K562 (cell line): ENCODE results near the gene HFE. TPM values are rescaled to one million over a fixed set of nuclear protein-coding genes. Genes with fewer than 3 reads are reported as not detected.
A peak's percentile ranks its signal among the peaks of the same experiment; 100 is the strongest.

Experiments
- ARHGAP35 ChIP-seq: fragments of 450-650 bp; IDR thresholded peaks from 2 replicates; pipeline ENCODE4 v1.6.1; 2018; ENCODE audit not compliant: partially characterized antibody
- ATF1 ChIP-seq, 2 experiments: fragments of 450-650 bp in 1 of 2; IDR thresholded peaks; 2 replicates each; pipeline ENCODE4 v1.6.1; 2016; ENCODE audit warnings: missing compliant biosample characterization in 1 of 2, missing genetic modification characterization in 1 of 2
- C11orf30 ChIP-seq: fragments of 450-650 bp; IDR thresholded peaks from 2 replicates; pipeline ENCODE4 v1.6.1; 2016; ENCODE audit warnings: low read depth, mild to moderate bottlenecking
- DPF2 ChIP-seq: fragments of 450-650 bp; IDR thresholded peaks from 2 replicates; pipeline ENCODE4 v1.6.1; 2016
- ELF2 ChIP-seq: fragments of 250-450 bp; sonication (Bioruptor Pico); IDR thresholded peaks from 2 replicates; pipeline ENCODE4 v1.5.0; 2021; ENCODE audit warnings: mild to moderate bottlenecking
- FOXM1 ChIP-seq, 2 experiments: fragments of 450-650 bp in 1 of 2; sonication (generic) in 1 of 2; formaldehyde crosslinking in 1 of 2; IDR thresholded peaks; 2 replicates each; pipeline versions ENCODE4 v1.6.1 to v1.9.0; 2017 to 2022; ENCODE audit warnings: low read depth in 2 of 2, mild to moderate bottlenecking in 2 of 2, missing genetic modification reagents in 1 of 2, moderate library complexity in 1 of 2
- FOXP4 ChIP-seq: sonication (generic); formaldehyde crosslinking; IDR thresholded peaks from 2 replicates; pipeline ENCODE4 v1.8.0; 2022; ENCODE audit warnings: mild to moderate bottlenecking, missing genetic modification reagents, borderline replicate concordance
- HNRNPK ChIP-seq: fragments of 200-400 bp; formaldehyde crosslinking; IDR thresholded peaks from one replicate; pipeline ENCODE4 v1.6.1; 2018; ENCODE audit warnings: mild to moderate bottlenecking, low read depth, low read length; ENCODE audit not compliant: poor library complexity, severe bottlenecking
- MTA3 ChIP-seq: fragments of 450-650 bp; formaldehyde crosslinking; IDR thresholded peaks from 2 replicates; pipeline ENCODE4 v1.6.1; 2017; ENCODE audit warnings: mild to moderate bottlenecking, borderline replicate concordance
- PHF21A ChIP-seq: fragments of 450-650 bp; IDR thresholded peaks from 2 replicates; pipeline ENCODE4 v1.6.1; 2017; ENCODE audit warnings: low read depth, borderline replicate concordance
- SMARCC2 ChIP-seq: fragments of 450-650 bp; IDR thresholded peaks from 2 replicates; pipeline ENCODE4 v1.6.1; 2017; ENCODE audit warnings: antibody characterized with exemption, moderate library complexity, mild to moderate bottlenecking, low read depth
- TAF7 ChIP-seq: fragments of 450-650 bp; IDR thresholded peaks from 2 replicates; pipeline ENCODE4 v1.6.1; 2016; ENCODE audit warnings: missing genetic modification characterization, missing compliant biosample characterization
- THRB ChIP-seq: fragments of 450-650 bp; formaldehyde crosslinking; conservative IDR thresholded peaks from 2 replicates; pipeline ENCODE4 v1.4.0; 2022; ENCODE audit warnings: mild to moderate bottlenecking, missing genetic modification characterization
- ZBTB17 ChIP-seq: fragments of 450-650 bp; formaldehyde crosslinking; IDR thresholded peaks from 2 replicates; pipeline ENCODE4 v1.4.0; 2020; ENCODE audit warnings: mild to moderate bottlenecking
- ZHX1 ChIP-seq: fragments of 150-350 bp; conservative IDR thresholded peaks from 2 replicates; pipeline ENCODE4 v1.6.1; 2014; ENCODE audit warnings: low read length
- ZNF23 ChIP-seq: fragments of 250-450 bp; sonication (Bioruptor Pico); IDR thresholded peaks from 2 replicates; pipeline ENCODE4 v1.4.0; 2020; ENCODE audit warnings: mild to moderate bottlenecking
- polyA plus RNA-seq, 8 experiments: library from polyadenylated mRNA; depleted of rRNA in 4 of 8; stranded (reverse) in 5 of 8; unstranded in 3 of 8; fragments of >200 nt; fragmentation: Nextera tagmentation in 2 of 8; fragmentation: Illumina TruSeq in 1 of 8; extraction: Ambion mirVana in 2 of 8; extraction: Trizol in 1 of 8; gene quantifications; 2 replicates each; pipeline versions ENCODE4 v1.2.1 to v1.2.3, GENCODE V29; 2011 to 2014; ENCODE audit warnings: inconsistent platforms in 1 of 8, missing spikeins in 1 of 8
- total RNA-seq, 7 experiments: library from RNA; depleted of rRNA in 6 of 7; stranded (reverse); fragments of >200 nt in 6 of 7; fragmentation: Illumina TruSeq in 2 of 7; extraction: Trizol in 2 of 7; gene quantifications; 2 replicates each; pipeline versions ENCODE4 v1.2.1 to v1.2.3, GENCODE V29; 2011 to 2021; ENCODE audit warnings: low replicate concordance in 1 of 7
- TF ChIP-seq, protein P1 (sequence below): fragments of 250-450 bp; sonication (Bioruptor Pico); IDR thresholded peaks from 2 replicates; pipeline ENCODE4 v1.9.0; 2021; ENCODE audit warnings: mild to moderate bottlenecking
- TF ChIP-seq, protein P2 (sequence below): fragments of 250-450 bp; sonication (Bioruptor Pico); IDR thresholded peaks from 2 replicates; pipeline ENCODE4 v1.4.0; 2020; ENCODE audit warnings: mild to moderate bottlenecking, moderate library complexity

HFE gene
- total and polyA plus RNA-seq, 9 of the 15 experiments (the other 6 are each of a cell fraction or from before 2014, with no cell fraction given): 0.14 to 1.2 (median 0.76) TPM

DNA sequence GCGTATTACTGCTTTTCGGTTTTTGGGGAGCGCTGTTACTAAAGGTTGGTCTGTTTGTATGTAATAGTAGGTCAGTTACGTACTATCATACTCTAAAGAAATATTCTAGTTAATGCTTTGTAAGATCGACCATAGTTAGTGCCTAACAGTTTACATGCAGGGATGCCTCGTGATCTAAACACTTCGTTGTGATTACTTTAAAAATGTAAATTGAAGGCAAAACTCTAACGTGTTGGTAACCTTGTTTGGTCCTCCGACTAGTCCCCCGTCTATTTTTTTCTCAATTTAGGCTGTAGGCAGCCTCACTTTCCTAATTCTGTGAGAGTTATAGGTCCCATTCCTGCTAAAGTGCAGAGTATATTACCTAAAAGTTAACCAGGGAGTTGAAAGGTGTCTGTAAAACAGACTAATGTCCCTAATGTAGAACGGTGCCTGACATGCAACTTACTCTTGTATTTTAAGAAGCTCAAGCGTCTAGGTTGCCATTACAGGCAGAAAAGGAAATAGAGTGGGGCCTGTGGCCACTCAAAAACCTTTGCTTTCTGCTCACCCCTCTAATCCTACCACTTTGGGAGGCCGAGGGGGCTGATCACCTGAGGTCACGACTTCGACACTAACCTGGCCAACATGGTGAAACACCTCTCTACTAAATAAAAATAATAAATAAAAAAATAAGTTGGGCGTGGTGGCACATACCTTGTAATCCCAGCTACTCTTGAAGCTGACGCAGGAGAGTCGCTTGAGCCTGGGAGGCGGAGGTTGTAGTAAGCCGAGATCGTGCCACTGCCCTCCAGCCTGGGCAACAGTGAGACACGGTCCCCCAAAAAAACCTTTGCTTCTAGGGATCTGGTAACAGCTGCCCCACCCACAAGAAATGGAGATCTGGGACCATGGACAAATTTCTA, 37.8 kb downstream of the HFE start (continued):
- peak; percentile 24; the same call in 1 of the 2 replicates for TF ChIP-seq FOXP4 (CRISPR knock-in tag)
- no peak for TF ChIP-seq THRB (CRISPR knock-in tag)
- no peak for TF ChIP-seq DPF2
- no peak for TF ChIP-seq FOXM1 (IDR thresholded peaks at IDR 0.05; ENCODE audit: low read depth)
- TF ChIP-seq FOXM1 (CRISPR knock-in tag; IDR thresholded peaks at IDR 0.05; ENCODE audit: low read depth): no peak
- no peak for TF ChIP-seq MTA3
- no peak for TF ChIP-seq TAF7 (tag)
- TF ChIP-seq, protein P1, sequence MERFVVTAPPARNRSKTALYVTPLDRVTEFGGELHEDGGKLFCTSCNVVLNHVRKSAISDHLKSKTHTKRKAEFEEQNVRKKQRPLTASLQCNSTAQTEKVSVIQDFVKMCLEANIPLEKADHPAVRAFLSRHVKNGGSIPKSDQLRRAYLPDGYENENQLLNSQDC: peak; percentile 76
- no peak for TF ChIP-seq ZHX1
- no peak for TF ChIP-seq ARHGAP35
- TF ChIP-seq PHF21A: no peak
- peak; percentile 14; the same call in 1 of the 2 replicates for TF ChIP-seq ZBTB17 (CRISPR knock-in tag)
- TF ChIP-seq SMARCC2: no peak
- no peak for TF ChIP-seq ZNF23 (CRISPR knock-in tag)
- TF ChIP-seq ELF2 (CRISPR knock-in tag): no peak
- TF ChIP-seq HNRNPK: no peak
- TF ChIP-seq ATF1 (CRISPR knock-in tag; IDR thresholded peaks at IDR 0.05): no peak
- no peak for TF ChIP-seq ATF1 (tag; IDR thresholded peaks at IDR 0.05)
- TF ChIP-seq C11orf30: no peak
- TF ChIP-seq, protein P2, sequence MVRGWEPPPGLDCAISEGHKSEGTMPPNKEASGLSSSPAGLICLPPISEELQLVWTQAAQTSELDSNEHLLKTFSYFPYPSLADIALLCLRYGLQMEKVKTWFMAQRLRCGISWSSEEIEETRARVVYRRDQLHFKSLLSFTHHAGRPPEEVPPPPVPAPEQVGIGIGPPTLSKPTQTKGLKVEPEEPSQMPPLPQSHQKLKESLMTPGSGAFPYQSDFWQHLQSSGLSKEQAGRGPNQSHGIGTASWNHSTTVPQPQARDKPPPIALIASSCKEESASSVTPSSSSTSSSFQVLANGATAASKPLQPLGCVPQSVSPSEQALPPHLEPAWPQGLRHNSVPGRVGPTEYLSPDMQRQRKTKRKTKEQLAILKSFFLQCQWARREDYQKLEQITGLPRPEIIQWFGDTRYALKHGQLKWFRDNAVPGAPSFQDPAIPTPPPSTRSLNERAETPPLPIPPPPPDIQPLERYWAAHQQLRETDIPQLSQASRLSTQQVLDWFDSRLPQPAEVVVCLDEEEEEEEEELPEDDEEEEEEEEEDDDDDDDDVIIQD (CRISPR knock-in tag): no peak
